Activated CD8-positive, alpha-beta memory T cell treated with anti-CD3 and anti-CD28 coated beads for 36 hours (primary cell): Measurements from ENCODE around the gene GADL1. TPM values are rescaled to one million over a fixed set of nuclear protein-coding genes. Genes with fewer than 3 reads are reported as not detected.

ENCODE experiments used
- CTCF ChIA-PET: fragments of 350-600 bp; sonication (Branson Sonifier 250); formaldehyde crosslinking; loops from one replicate; lab custom pipeline; 2021; ENCODE audit warnings: antibody characterized with exemption; lab: Charles Lee
- POLR2A ChIA-PET: fragments of 350-600 bp; sonication (Branson Sonifier 250); formaldehyde crosslinking; loops from one replicate; lab custom pipeline; 2021; ENCODE audit warnings: antibody characterized with exemption; lab: Charles Lee
- total RNA-seq, 2 experiments: library from RNA; stranded (reverse); gene quantifications; one replicate each; pipeline ENCODE4 v1.2.3, GENCODE V29; 2021

GADL1 gene
- total RNA-seq, 2 experiments from 2014 or later, result not detected

- CTCF ChIA-PET, result no interaction called here
- POLR2A ChIA-PET, result no interaction called here
These were observed 67.4 kb downstream of the GADL1 start for GRCh38 chr3:30827080-30827479.

GRCh38 chr3:30826531-30826942 lies 67.9 kb downstream of the GADL1 start:
- CTCF ChIA-PET, result no interaction called here
- POLR2A ChIA-PET, result no interaction called here

- ChIA-PET POLR2A (no interaction called here), CTCF (no interaction called here)
These were observed 75.2 kb downstream of the GADL1 start for GRCh38 chr3:30819067-30819798.

GRCh38 chr3:30813734-30814133 lies 80.7 kb downstream of the GADL1 start:
- ChIA-PET CTCF (no interaction called here), POLR2A (no interaction called here)

- POLR2A ChIA-PET, result no interaction called here
- CTCF ChIA-PET, result no interaction called here
These were observed 83.2 kb downstream of the GADL1 start for GRCh38 chr3:30811151-30811795.

GRCh38 chr3:30810625-30811024 lies 83.8 kb downstream of the GADL1 start:
- ChIA-PET CTCF (no interaction called here), POLR2A (no interaction called here)

GRCh38 chr3:30805695-30806094 lies 88.8 kb downstream of the GADL1 start:
- ChIA-PET POLR2A (no interaction called here), CTCF (no interaction called here)

GRCh38 chr3:30804984-30805383 lies 89.5 kb downstream of the GADL1 start:
- ChIA-PET CTCF (no interaction called here), POLR2A (interaction anchor here (0.6 kb wide), 1 partner anchor 665 kb away, joined by 6 read pairs; no protein-coding TSS in a partner anchor)

- ChIA-PET POLR2A (no interaction called here), CTCF (no interaction called here)
These were observed 99.3 kb downstream of the GADL1 start for GRCh38 chr3:30795176-30795575.

- ChIA-PET POLR2A (no interaction called here), CTCF (no interaction called here)
These were observed 100.7 kb downstream of the GADL1 start for GRCh38 chr3:30793740-30794139.

- ChIA-PET POLR2A (no interaction called here), CTCF (no interaction called here)
These were observed 104.3 kb downstream of the GADL1 start for GRCh38 chr3:30790150-30790549.

- CTCF ChIA-PET, result no interaction called here
These were observed 108.1 kb downstream of the GADL1 start for GRCh38 chr3:30786365-30786764.

GRCh38 chr3:30779686-30780287 lies 114.7 kb downstream of the GADL1 start:
- ChIA-PET CTCF (no interaction called here), POLR2A (no interaction called here)

More at GRCh38 chr3:30786365-30786764, 108.1 kb downstream of the GADL1 start:
- POLR2A ChIA-PET, result no interaction called here

GRCh38 chr3:30778933-30779332 lies 115.5 kb downstream of the GADL1 start:
- CTCF ChIA-PET, result interaction anchor here (0.6 kb wide), 1 partner anchor 629 kb away, joined by 3 read pairs; no protein-coding TSS in a partner anchor

GRCh38 chr3:30777426-30778113 lies 116.9 kb downstream of the GADL1 start:
- ChIA-PET CTCF (no interaction called here), POLR2A (no interaction called here)

More at GRCh38 chr3:30778933-30779332, 115.5 kb downstream of the GADL1 start:
- POLR2A ChIA-PET, result no interaction called here

GRCh38 chr3:30776186-30776815 lies 118.2 kb downstream of the GADL1 start:
- POLR2A ChIA-PET, result no interaction called here
- CTCF ChIA-PET, result no interaction called here

GRCh38 chr3:30775040-30775439 lies 119.4 kb downstream of the GADL1 start:
- ChIA-PET CTCF (no interaction called here), POLR2A (no interaction called here)

- CTCF ChIA-PET, result interaction anchor here (0.7 kb wide), 1 partner anchor 1089 kb away, joined by 3 read pairs; no protein-coding TSS in a partner anchor
- POLR2A ChIA-PET, result no interaction called here
These were observed 120.4 kb downstream of the GADL1 start for GRCh38 chr3:30774062-30774461.

GRCh38 chr3:30770387-30770786 lies 124.1 kb downstream of the GADL1 start:
- CTCF ChIA-PET, result interaction anchor here (1.0 to 1.5 kb wide), 2 partner anchors 11 to 362 kb away, joined by 4 read pairs; no protein-coding TSS in a partner anchor
- POLR2A ChIA-PET, result no interaction called here
